ENCODE results near the gene DOK7.

GRCh38 chr4:3483471-3483921 is 20.4 kb downstream of the DOK7 start:
- TF ChIP-seq, protein P1, sequence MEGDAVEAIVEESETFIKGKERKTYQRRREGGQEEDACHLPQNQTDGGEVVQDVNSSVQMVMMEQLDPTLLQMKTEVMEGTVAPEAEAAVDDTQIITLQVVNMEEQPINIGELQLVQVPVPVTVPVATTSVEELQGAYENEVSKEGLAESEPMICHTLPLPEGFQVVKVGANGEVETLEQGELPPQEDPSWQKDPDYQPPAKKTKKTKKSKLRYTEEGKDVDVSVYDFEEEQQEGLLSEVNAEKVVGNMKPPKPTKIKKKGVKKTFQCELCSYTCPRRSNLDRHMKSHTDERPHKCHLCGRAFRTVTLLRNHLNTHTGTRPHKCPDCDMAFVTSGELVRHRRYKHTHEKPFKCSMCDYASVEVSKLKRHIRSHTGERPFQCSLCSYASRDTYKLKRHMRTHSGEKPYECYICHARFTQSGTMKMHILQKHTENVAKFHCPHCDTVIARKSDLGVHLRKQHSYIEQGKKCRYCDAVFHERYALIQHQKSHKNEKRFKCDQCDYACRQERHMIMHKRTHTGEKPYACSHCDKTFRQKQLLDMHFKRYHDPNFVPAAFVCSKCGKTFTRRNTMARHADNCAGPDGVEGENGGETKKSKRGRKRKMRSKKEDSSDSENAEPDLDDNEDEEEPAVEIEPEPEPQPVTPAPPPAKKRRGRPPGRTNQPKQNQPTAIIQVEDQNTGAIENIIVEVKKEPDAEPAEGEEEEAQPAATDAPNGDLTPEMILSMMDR (IDR thresholded peaks at IDR 0.05): no peak
- TF ChIP-seq POLR2AphosphoS5 (IDR thresholded peaks at IDR 0.05) (no peak), POLR2A (IDR thresholded peaks at IDR 0.05) (no peak)
